Mesenchymal stem cell (in vitro differentiated cells and primary cell): ENCODE results near the gene GRP.

Source experiments
- DNase-seq: peaks from one replicate; pipeline ENCODE4 v3.0.0-alpha.2; 2013
- H2AFZ ChIP-seq: one replicate; pipeline ENCODE4 v1.6.1; 2013; ENCODE audit warnings: low read depth, mild to moderate bottlenecking, control low read depth, inconsistent platforms, low read length, moderate library complexity
- H2AK5ac ChIP-seq: 2 replicates; pipeline ENCODE4 v1.6.1; 2013; ENCODE audit warnings: low read length, moderate library complexity, mild to moderate bottlenecking, inconsistent platforms; ENCODE audit not compliant: severe bottlenecking
- H2BK120ac ChIP-seq: one replicate; pipeline ENCODE4 v1.6.1; 2013; ENCODE audit warnings: low read depth, mild to moderate bottlenecking, inconsistent platforms, low read length, moderate library complexity
- H2BK12ac ChIP-seq, 2 experiments: one replicate each; pipeline ENCODE4 v1.6.1; 2013; ENCODE audit warnings: inconsistent platforms in 2 of 2, low read length in 2 of 2, mild to moderate bottlenecking in 2 of 2, moderate library complexity in 2 of 2, control low read depth in 1 of 2
- H2BK15ac ChIP-seq: one replicate; pipeline ENCODE4 v1.6.1; 2013; ENCODE audit warnings: mild to moderate bottlenecking, low read depth, inconsistent platforms; ENCODE audit not compliant: poor library complexity, severe bottlenecking
- H2BK5ac ChIP-seq: 2 replicates; pipeline ENCODE4 v1.6.1; 2013; ENCODE audit warnings: low read depth, mild to moderate bottlenecking, low read length, control low read depth, inconsistent platforms; ENCODE audit not compliant: poor library complexity, severe bottlenecking
- H3K14ac ChIP-seq, 2 experiments: one replicate each; pipeline ENCODE4 v1.6.1; 2013; ENCODE audit warnings: inconsistent platforms in 2 of 2, low read length in 2 of 2, control low read depth in 1 of 2, mild to moderate bottlenecking in 1 of 2, moderate library complexity in 1 of 2
- H3K18ac ChIP-seq, 2 experiments: one replicate each; pipeline ENCODE4 v1.6.1; 2013; ENCODE audit warnings: inconsistent platforms in 2 of 2, low read length in 2 of 2, control low read depth in 1 of 2, low read depth in 1 of 2, mild to moderate bottlenecking in 1 of 2
- H3K23ac ChIP-seq, 2 experiments: one replicate each; pipeline ENCODE4 v1.6.1; 2013; ENCODE audit warnings: inconsistent platforms in 2 of 2, low read length in 2 of 2, mild to moderate bottlenecking in 2 of 2, moderate library complexity in 2 of 2, control low read depth in 1 of 2
- H3K27ac ChIP-seq: 2 replicates; pipeline ENCODE4 v1.5.1; 2013; ENCODE audit warnings: mild to moderate bottlenecking, moderate library complexity, low read length, control low read depth, inconsistent platforms; ENCODE audit not compliant: poor library complexity, severe bottlenecking
- H3K27me3 ChIP-seq, 2 experiments: 2 replicates each; pipeline versions ENCODE4 v1.6.1 to v1.7.0; 2013; ENCODE audit warnings: low read length in 2 of 2, mild to moderate bottlenecking in 2 of 2, moderate library complexity in 2 of 2, control low read depth in 1 of 2, inconsistent platforms in 1 of 2; ENCODE audit not compliant: control insufficient read depth in 1 of 2, insufficient read depth in 1 of 2
- H3K36me3 ChIP-seq, 2 experiments: 2 replicates each; pipeline versions ENCODE4 v1.6.1 to v1.7.0; 2013; ENCODE audit warnings: low read length in 2 of 2, control low read depth in 1 of 2, inconsistent platforms in 1 of 2, low read depth in 1 of 2, mild to moderate bottlenecking in 1 of 2; ENCODE audit not compliant: insufficient read depth in 2 of 2, control insufficient read depth in 1 of 2
- H3K4ac ChIP-seq, 2 experiments: one replicate each; pipeline ENCODE4 v1.6.1; 2013; ENCODE audit warnings: inconsistent platforms in 2 of 2, low read length in 2 of 2, mild to moderate bottlenecking in 2 of 2, moderate library complexity in 2 of 2, control low read depth in 1 of 2, low read depth in 1 of 2
- H3K4me1 ChIP-seq: 2 replicates; pipeline ENCODE4 v1.6.1; 2013; ENCODE audit warnings: low read depth, low read length, control low read depth; ENCODE audit not compliant: control insufficient read depth, insufficient read depth
- H3K4me2 ChIP-seq: 2 replicates; pipeline ENCODE4 v1.6.1; 2013; ENCODE audit warnings: low read length, mild to moderate bottlenecking, inconsistent platforms; ENCODE audit not compliant: poor library complexity, severe bottlenecking
- H3K4me3 ChIP-seq, 2 experiments: 2 replicates each; pipeline versions ENCODE4 v1.5.1 to v1.7.0; 2013; ENCODE audit warnings: low read length in 2 of 2, mild to moderate bottlenecking in 2 of 2, control low read depth in 1 of 2, low read depth in 1 of 2; ENCODE audit not compliant: insufficient read depth in 1 of 2
- H3K79me1 ChIP-seq: replicated peaks from 2 replicates; pipeline ENCODE4 v1.6.1; 2013; ENCODE audit warnings: mild to moderate bottlenecking, control low read depth, low read length, inconsistent platforms; ENCODE audit not compliant: poor library complexity, severe bottlenecking
- H3K9ac ChIP-seq: 2 replicates; pipeline ENCODE4 v1.7.0; 2013; ENCODE audit warnings: mild to moderate bottlenecking, low read length, moderate library complexity
- H3K9me3 ChIP-seq: 2 replicates; pipeline ENCODE4 v1.7.0; 2013; ENCODE audit warnings: mild to moderate bottlenecking, low read length; ENCODE audit not compliant: control insufficient read depth
- H4K8ac ChIP-seq: one replicate; pipeline ENCODE4 v1.6.1; 2013; ENCODE audit warnings: inconsistent platforms, mild to moderate bottlenecking, low read length, moderate library complexity
- H4K91ac ChIP-seq: one replicate; pipeline ENCODE4 v1.6.1; 2013; ENCODE audit warnings: mild to moderate bottlenecking, low read length, inconsistent platforms
- WGBS: methylation state at CpG from one replicate; pipeline ENCODE4 v1.1.7; 2013; ENCODE audit warnings: mixed read lengths; 5-methylcytosine and 5-hydroxymethylcytosine counted together

The GRP gene

DNA sequence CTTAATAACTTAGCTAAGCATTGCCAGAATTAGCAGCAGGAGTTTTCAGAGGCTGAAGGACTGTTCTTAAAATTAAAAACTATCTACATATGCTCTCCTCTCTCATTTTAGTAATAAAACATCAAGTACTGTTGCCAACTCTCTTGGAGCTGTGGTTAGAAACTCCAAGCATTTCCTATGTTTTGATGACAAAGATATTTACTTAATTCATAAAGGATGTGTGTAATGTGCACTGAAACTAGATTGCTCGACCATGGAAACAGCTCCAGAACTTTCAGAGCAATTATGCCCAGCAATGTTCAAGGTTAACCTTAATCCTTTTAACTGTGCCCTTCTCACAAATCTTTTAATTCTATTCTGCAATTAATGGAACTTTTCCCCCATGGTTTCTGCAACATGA, 8.4 kb downstream of the GRP start:
- Histone ChIP-seq H3K9ac (no peak overlapping the region), H3K23ac (no peak overlapping the region), H2BK15ac (no peak overlapping the region), H3K4me2 (no peak overlapping the region), H3K4me3 (no peak overlapping the region), H3K4ac (no peak overlapping the region), H3K27ac (no peak overlapping the region), H2BK12ac (no peak overlapping the region), H3K79me1 (no peaks in the 10 kb centered on the region), H3K18ac (no peak overlapping the region), H4K8ac (no peak overlapping the region), H2BK120ac (no peak overlapping the region), H2AK5ac (no peak overlapping the region), H3K36me3 (no peaks in the 10 kb centered on the region), H2AFZ (no peak overlapping the region), H3K27me3 (peaks cover 45 to 65% of the 10 kb centered on the region in 2 experiments), H4K91ac (no peak overlapping the region), H3K14ac (no peak overlapping the region), H3K4me1 (no peaks in the 10 kb centered on the region), H3K9me3 (no peaks in the 10 kb centered on the region), H2BK5ac (no peak overlapping the region)
- no peak for DNase-seq
- 42% methylated on average over 1 of the region's 1 CpG for WGBS

DNA sequence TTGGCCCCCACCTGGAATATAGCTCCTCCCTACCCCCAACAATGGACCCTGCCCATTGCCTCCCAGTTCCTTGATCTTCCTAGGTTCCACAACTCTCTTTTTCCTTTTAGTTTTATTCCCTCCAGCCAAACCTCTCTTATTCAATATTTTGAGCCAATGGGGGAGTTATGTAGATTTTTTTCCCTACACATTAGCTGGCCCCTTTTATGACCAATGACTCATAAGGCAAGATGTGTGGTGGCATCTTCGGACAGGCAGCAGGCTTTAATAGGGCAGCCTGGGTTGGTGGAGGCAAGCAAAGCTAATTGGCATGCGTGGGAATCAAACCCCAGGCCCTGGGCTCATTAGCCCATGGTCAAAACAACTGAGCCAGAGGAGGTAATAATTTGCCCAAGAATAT, 9.2 kb downstream of the GRP start:
- Histone ChIP-seq H2BK15ac (no peak overlapping the region), H3K27me3 (peaks cover 40 to 57% of the 10 kb centered on the region in 2 experiments), H4K91ac (no peak overlapping the region), H2BK120ac (no peak overlapping the region), H2BK12ac (no peak overlapping the region), H3K14ac (no peak overlapping the region), H3K4me3 (no peak overlapping the region), H4K8ac (no peak overlapping the region), H3K9me3 (no peaks in the 10 kb centered on the region), H3K18ac (no peak overlapping the region), H3K23ac (no peak overlapping the region), H3K4me2 (no peak overlapping the region), H3K27ac (no peak overlapping the region), H2BK5ac (no peak overlapping the region), H3K79me1 (no peaks in the 10 kb centered on the region), H3K36me3 (no peaks in the 10 kb centered on the region), H2AFZ (no peak overlapping the region), H3K9ac (no peak overlapping the region), H3K4ac (no peak overlapping the region), H2AK5ac (no peak overlapping the region), H3K4me1 (no peaks in the 10 kb centered on the region)
- 72% methylated on average over 2 of the region's 2 CpGs for WGBS
- DNase-seq, result no peak

DNA sequence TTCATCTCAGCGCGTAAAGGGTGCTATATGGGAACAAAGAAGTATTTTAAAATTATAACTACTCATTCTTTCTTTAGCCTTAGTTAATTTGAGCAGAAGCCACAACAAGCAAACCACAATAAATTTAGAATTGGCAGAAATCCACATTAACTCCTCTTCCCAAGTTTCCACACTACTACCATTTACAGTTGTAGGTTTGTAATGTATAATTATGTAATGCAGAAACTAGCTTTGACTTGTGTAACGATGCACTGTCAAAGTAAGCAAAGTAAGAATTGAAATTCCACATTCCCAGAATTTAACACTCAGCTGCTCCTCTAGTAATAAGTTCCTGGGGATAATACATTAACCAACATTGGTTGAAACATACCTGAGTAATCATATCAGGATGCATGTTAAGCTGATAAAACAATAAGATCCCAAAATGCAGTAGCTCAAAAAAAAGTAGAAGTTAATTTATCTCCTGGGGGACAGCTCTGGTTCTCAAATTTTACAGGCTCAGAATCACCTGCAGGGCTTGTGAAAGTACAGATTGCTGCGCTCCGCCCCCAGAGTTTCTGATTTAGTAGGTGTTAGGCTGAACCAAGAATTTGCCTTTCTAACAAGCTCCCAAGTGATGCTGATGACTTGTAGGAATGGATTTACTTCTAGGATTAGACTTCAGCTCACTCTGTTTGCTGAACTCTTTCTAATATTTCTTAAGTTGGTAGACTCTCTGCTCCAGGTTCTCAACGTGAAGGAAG, 9.9 kb downstream of the GRP start:
- Histone ChIP-seq H3K14ac (no peak overlapping the region), H4K91ac (no peak overlapping the region), H3K4me1 (no peaks in the 10 kb centered on the region), H2AK5ac (no peak overlapping the region), H3K18ac (no peak overlapping the region), H3K36me3 (no peaks in the 10 kb centered on the region), H2BK5ac (no peak overlapping the region), H2AFZ (no peak overlapping the region), H3K27me3 (peaks cover 38 to 50% of the 10 kb centered on the region in 2 experiments), H4K8ac (no peak overlapping the region), H3K79me1 (no peaks in the 10 kb centered on the region), H3K9me3 (no peaks in the 10 kb centered on the region), H3K4me2 (no peak overlapping the region), H2BK12ac (no peak overlapping the region), H3K23ac (no peak overlapping the region), H2BK15ac (no peak overlapping the region), H3K27ac (no peak overlapping the region), H3K4me3 (no peak overlapping the region), H3K4ac (no peak overlapping the region), H2BK120ac (no peak overlapping the region), H3K9ac (no peak overlapping the region)
- WGBS, result 59% methylated on average over 3 of the region's 6 CpGs
- no peak for DNase-seq

DNA sequence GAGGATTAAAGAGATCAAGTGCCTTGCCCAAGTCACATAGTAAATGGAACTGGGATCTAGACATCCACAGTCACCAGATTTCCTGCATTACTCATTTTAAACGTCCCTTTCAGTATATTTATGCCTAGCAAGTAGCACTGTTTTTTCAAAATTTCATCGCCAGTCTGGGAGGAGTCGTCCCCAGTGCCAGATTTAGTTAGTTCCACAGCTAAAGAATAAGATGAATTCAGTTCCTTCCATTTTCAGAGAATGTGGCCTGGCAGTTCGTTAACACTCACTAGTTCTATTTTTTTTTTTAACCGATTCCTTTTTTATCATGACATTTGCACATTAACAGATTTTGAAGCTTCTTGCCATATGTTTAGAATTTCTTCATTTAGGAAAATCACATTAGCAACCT, 11.2 kb downstream of the GRP start:
- Histone ChIP-seq H3K4me2 (no peak overlapping the region), H2AK5ac (no peak overlapping the region), H3K27ac (no peak overlapping the region), H4K91ac (no peak overlapping the region), H3K14ac (peak overlapping the region in 1 of 2 experiments; percentile 3), H3K4me1 (no peaks in the 10 kb centered on the region), H2BK12ac (no peak overlapping the region), H3K36me3 (no peaks in the 10 kb centered on the region), H3K27me3 (peaks cover 32 to 46% of the 10 kb centered on the region in 2 experiments), H3K9ac (no peak overlapping the region), H3K23ac (no peak overlapping the region), H3K18ac (no peak overlapping the region), H3K4me3 (no peak overlapping the region), H2BK120ac (no peak overlapping the region), H3K79me1 (no peaks in the 10 kb centered on the region), H3K4ac (no peak overlapping the region), H2AFZ (no peak overlapping the region), H2BK5ac (no peak overlapping the region), H2BK15ac (no peak overlapping the region), H3K9me3 (no peaks in the 10 kb centered on the region), H4K8ac (no peak overlapping the region)
- DNase-seq, result no peak
- WGBS, result 70% methylated on average over 5 of the region's 5 CpGs
